Gastroesophageal sphincter (tissue), 4 donors: ENCODE results near the gene RAB36. TPM values are rescaled to one million over a fixed set of nuclear protein-coding genes. Genes with fewer than 3 reads are reported as not detected.

Experiments used
- ATAC-seq: fragments of 150-250 bp; one replicate; pipeline ENCODE4 v1.9.1; 2016; ENCODE audit warnings: mild to moderate bottlenecking, moderate library complexity
- H3K27ac ChIP-seq, 4 donors: fragments of 200-600 bp; sonication (generic) in 3 of 4; 1 replicate in 3 of 4; 2 replicates in 1 of 4; pipeline ENCODE4 v1.5.1; 2016 to 2019
- H3K27me3 ChIP-seq: fragments of 200-600 bp; sonication (generic); one replicate; pipeline ENCODE4 v1.5.1; 2019
- H3K36me3 ChIP-seq, 2 donors: fragments of 200-600 bp; sonication (generic); one replicate each; pipeline ENCODE4 v1.5.1; 2019; ENCODE audit warnings: control low read depth in 1 of 2
- H3K4me1 ChIP-seq, 3 donors: fragments of 200-600 bp; sonication (generic); 1 replicate in 2 of 3; 2 replicates in 1 of 3; pipeline ENCODE4 v1.5.1; 2016 to 2019; ENCODE audit warnings: control low read depth in 2 of 3
- H3K4me3 ChIP-seq, 2 donors: fragments of 200-600 bp; sonication (generic); one replicate each; pipeline ENCODE4 v1.5.1; 2019; ENCODE audit warnings: mild to moderate bottlenecking in 1 of 2, moderate library complexity in 1 of 2
- H3K9me3 ChIP-seq, 3 donors: fragments of 200-600 bp; sonication (generic); one replicate each; pipeline ENCODE4 v1.5.1; 2017 to 2019; ENCODE audit warnings: control low read depth in 2 of 3
- CTCF ChIP-seq, 4 experiments: fragments of 200-600 bp in 2 of 4; fragments of 450-650 bp in 2 of 4; sonication (generic) in 1 of 4; IDR thresholded peaks; one replicate each; pipeline ENCODE4 v1.5.1; 2017 to 2019; ENCODE audit warnings: antibody characterized with exemption in 4 of 4, mild to moderate bottlenecking in 2 of 4, moderate library complexity in 2 of 4
- EP300 ChIP-seq: sonication (generic); formaldehyde crosslinking; IDR thresholded peaks from one replicate; pipeline ENCODE4 v1.6.1; 2017; ENCODE audit warnings: antibody characterized with exemption, mild to moderate bottlenecking
- POLR2A ChIP-seq, 2 donors: fragments of 450-650 bp; IDR thresholded peaks; one replicate each; pipeline ENCODE4 v1.6.1; 2017; ENCODE audit warnings: antibody characterized with exemption in 2 of 2, mild to moderate bottlenecking in 2 of 2, moderate library complexity in 1 of 2
- POLR2AphosphoS5 ChIP-seq: sonication (generic); formaldehyde crosslinking; IDR thresholded peaks from one replicate; pipeline ENCODE4 v1.6.1; 2017; ENCODE audit warnings: antibody characterized with exemption
- WGBS, 2 donors: methylation state at CpG; one replicate each; pipeline ENCODE4 v1.1.5; 2018; ENCODE audit warnings: low coverage in 1 of 2; 5-methylcytosine and 5-hydroxymethylcytosine counted together
- total RNA-seq, 4 donors: library from RNA; depleted of rRNA; stranded (reverse); fragments of >200 nt; gene quantifications; one replicate each; pipeline ENCODE4 v1.1.0, GENCODE V29; 2016

The RAB36 gene
- 10 to 100 TPM in 1 of 4 donors, 1 to 10 TPM in 3; 3.9 to 12.2 (median 6.7) TPM for total RNA-seq

GRCh38 chr22:23144932-23145877 is at the start of gene RAB36:
TSS of gene RAB36 (plus strand) at chr22:23145477. CDS start at chr22:23146617, 1,140 bp downstream.
- Histone ChIP-seq H3K4me1 (peaks cover 0 to 62% (median 14%) of the 10 kb centered on the region in 3 donors), H3K9me3 (no peaks in the 10 kb centered on the region), H3K4me3 (peak within 1 kb of the TSS; percentile 31 to 65), H3K36me3 (peaks cover 0 to 11% of the 10 kb centered on the region in 2 donors), H3K27me3 (no peaks in the 10 kb centered on the region), H3K27ac (peak within 1 kb of the TSS; percentile 4 to 84 (median 80))
- 0 to 20% methylated on average over 2 to 7 of the region's 62 CpGs for WGBS, 2 donors
- ATAC-seq: peak; percentile 93
- no peak for TF ChIP-seq CTCF (IDR thresholded peaks at IDR 0.05)
- peak; percentile 64 for TF ChIP-seq POLR2AphosphoS5
- peak in 1 of 2 donors; percentile 16 for TF ChIP-seq POLR2A (IDR thresholded peaks at IDR 0.05)

- Histone ChIP-seq H3K9me3 (no peaks in the 10 kb centered on the region), H3K4me3 (no peak overlapping the region), H3K27me3 (no peaks in the 10 kb centered on the region), H3K4me1 (peaks cover 8 to 42% (median 19%) of the 10 kb centered on the region in 3 donors), H3K27ac (no peak overlapping the region), H3K36me3 (peaks cover 0 to 15% of the 10 kb centered on the region in 2 donors)
- WGBS, 2 donors: 95% methylated on average over 15 of the region's 45 CpGs; no CpG with 5 or more reads in 1 of the 2 donors
- ATAC-seq: no peak
- TF ChIP-seq EP300: no peak
- TF ChIP-seq CTCF (IDR thresholded peaks at IDR 0.05): no peak
- TF ChIP-seq POLR2A (IDR thresholded peaks at IDR 0.05): no peak
- no peak for TF ChIP-seq POLR2AphosphoS5
Measured at GRCh38 chr22:23095733-23096342, 49.4 kb upstream of the RAB36 start.

GRCh38 chr22:23097412-23098229 is 47.7 kb upstream of the RAB36 start:
- Histone ChIP-seq H3K9me3 (no peaks in the 10 kb centered on the region), H3K27me3 (no peaks in the 10 kb centered on the region), H3K36me3 (peaks cover 0 to 15% of the 10 kb centered on the region in 2 donors), H3K4me3 (no peak overlapping the region), H3K27ac (peak overlapping the region; percentile 55 to 87 (median 84)), H3K4me1 (peaks cover 8 to 50% (median 19%) of the 10 kb centered on the region in 3 donors)
- no peak for TF ChIP-seq CTCF (IDR thresholded peaks at IDR 0.05)
- TF ChIP-seq POLR2AphosphoS5: no peak
- no peak for TF ChIP-seq POLR2A (IDR thresholded peaks at IDR 0.05)
- no peak for TF ChIP-seq EP300
- WGBS, 2 donors: 50% methylated on average over 1 of the region's 16 CpGs; no CpG with 5 or more reads in 1 of the 2 donors
- no peak for ATAC-seq

- peak; percentile 37 for ATAC-seq
- Histone ChIP-seq H3K4me3 (no peak overlapping the region), H3K4me1 (peaks cover 8 to 54% (median 19%) of the 10 kb centered on the region in 3 donors), H3K27ac (peak overlapping the region; percentile 55 to 87 (median 84)), H3K9me3 (no peaks in the 10 kb centered on the region), H3K27me3 (no peaks in the 10 kb centered on the region), H3K36me3 (peaks cover 0 to 15% of the 10 kb centered on the region in 2 donors)
- TF ChIP-seq EP300 (no peak), CTCF (IDR thresholded peaks at IDR 0.05) (no peak), POLR2AphosphoS5 (no peak), POLR2A (IDR thresholded peaks at IDR 0.05) (no peak)
- 48 to 100% methylated on average over 1 to 2 of the region's 5 CpGs for WGBS, 2 donors
Measured at GRCh38 chr22:23098230-23098705, 47.0 kb upstream of the RAB36 start.
